Spinal cord (tissue), 10 donors: ENCODE measurements around the gene PIP5K1B. TPM values are rescaled to one million over a fixed set of nuclear protein-coding genes. Genes with fewer than 3 reads are reported as not detected.
A peak's percentile ranks its signal among the peaks of the same experiment; 100 is the strongest.

Source experiments
- DNase-seq, 6 donors: peaks; one replicate each; pipeline versions ENCODE4 v3.0.0 to v3.0.0-alpha.2; 2013 to 2015; ENCODE audit warnings: low spot score in 6 of 6, low read depth in 4 of 6
- H3K27ac ChIP-seq: one replicate; pipeline ENCODE4 v1.5.1; 2013; ENCODE audit warnings: low read depth, low read length, control low read depth
- H3K27me3 ChIP-seq: one replicate; pipeline ENCODE4 v1.6.1; 2013; ENCODE audit warnings: low read length; ENCODE audit not compliant: control insufficient read depth, insufficient read depth
- H3K36me3 ChIP-seq: one replicate; pipeline ENCODE4 v1.6.1; 2013; ENCODE audit warnings: low read length; ENCODE audit not compliant: control insufficient read depth, insufficient read depth
- H3K4me1 ChIP-seq: one replicate; pipeline ENCODE4 v1.6.1; 2013; ENCODE audit warnings: low read length; ENCODE audit not compliant: control insufficient read depth, insufficient read depth
- H3K4me3 ChIP-seq: one replicate; pipeline ENCODE4 v1.5.1; 2013; ENCODE audit warnings: low read depth, low read length, control low read depth
- H3K9me3 ChIP-seq: one replicate; pipeline ENCODE4 v1.6.1; 2013; ENCODE audit warnings: low read length; ENCODE audit not compliant: control insufficient read depth, insufficient read depth
- WGBS: methylation state at CpG from one replicate; pipeline ENCODE4 v1.1.5; 2013; ENCODE audit warnings: missing lambda C conversion rate; ENCODE audit not compliant: insufficient coverage; 5-methylcytosine and 5-hydroxymethylcytosine counted together
- polyA plus RNA-seq, 2 donors: library from polyadenylated mRNA; unstranded; fragments of 120-200 nt; gene quantifications; one replicate each; pipeline ENCODE4 v1.2.1, GENCODE V29; 2013; ENCODE audit not compliant: insufficient read length in 2 of 2
- total RNA-seq, 2 donors: library from RNA; depleted of rRNA in 1 of 2; stranded (reverse); fragments of 120-200 nt in 1 of 2; fragments of >200 nt in 1 of 2; gene quantifications; one replicate each; pipeline versions ENCODE4 v1.2.3 to v1.2.4, GENCODE V29; 2013 to 2014
- donor health status: healthy.

Gene PIP5K1B
- total and polyA plus RNA-seq, 4 donors: 7.5 to 19.9 (median 12.7) TPM

- Histone ChIP-seq H3K36me3 (no peaks in the 10 kb centered on the region), H3K27ac (no peak overlapping the region), H3K9me3 (no peaks in the 10 kb centered on the region), H3K4me3 (no peak overlapping the region), H3K4me1 (no peaks in the 10 kb centered on the region), H3K27me3 (no peaks in the 10 kb centered on the region)
- DNase-seq: no peak
- 86% methylated on average over 1 of the region's 5 CpGs for WGBS
These were observed 313.7 kb downstream of the PIP5K1B start for GRCh38 chr9:69018737-69019136.

GRCh38 chr9:69019808-69020207 is 314.8 kb downstream of the PIP5K1B start:
- peak in 1 of 6 donors; percentile 36 for DNase-seq
- H3K27ac ChIP-seq: no peak overlapping the region
- H3K4me1 ChIP-seq: no peaks in the 10 kb centered on the region
- 80% methylated on average over 1 of the region's 3 CpGs for WGBS
- no peaks in the 10 kb centered on the region for H3K27me3 ChIP-seq
- no peaks in the 10 kb centered on the region for H3K9me3 ChIP-seq
- H3K4me3 ChIP-seq: no peak overlapping the region
- H3K36me3 ChIP-seq: no peaks in the 10 kb centered on the region

- no peaks in the 10 kb centered on the region for H3K36me3 ChIP-seq
- H3K9me3 ChIP-seq: no peaks in the 10 kb centered on the region
- no peaks in the 10 kb centered on the region for H3K4me1 ChIP-seq
- 100% methylated on average over 3 of the region's 8 CpGs for WGBS
- H3K4me3 ChIP-seq: no peak overlapping the region
- H3K27ac ChIP-seq: no peak overlapping the region
- H3K27me3 ChIP-seq: no peaks in the 10 kb centered on the region
- no peak for DNase-seq
These were observed 315.5 kb downstream of the PIP5K1B start for GRCh38 chr9:69020301-69021145.

GRCh38 chr9:69023650-69024049 is 318.6 kb downstream of the PIP5K1B start:
- Histone ChIP-seq H3K9me3 (no peaks in the 10 kb centered on the region), H3K27me3 (no peaks in the 10 kb centered on the region), H3K36me3 (no peaks in the 10 kb centered on the region), H3K27ac (no peak overlapping the region), H3K4me3 (no peak overlapping the region), H3K4me1 (no peaks in the 10 kb centered on the region)
- DNase-seq: no peak
- WGBS: 82% methylated on average over 4 of the region's 7 CpGs

GRCh38 chr9:69027355-69028097 is 322.5 kb downstream of the PIP5K1B start:
- H3K27me3 ChIP-seq: no peaks in the 10 kb centered on the region
- no peak overlapping the region for H3K4me3 ChIP-seq
- no peaks in the 10 kb centered on the region for H3K36me3 ChIP-seq
- no peak overlapping the region for H3K27ac ChIP-seq
- DNase-seq: peak; percentile 28 to 89 (median 42)
- H3K9me3 ChIP-seq: no peaks in the 10 kb centered on the region
- H3K4me1 ChIP-seq: no peaks in the 10 kb centered on the region
- no CpG with 5 or more reads among the region's 5 CpGs for WGBS

GRCh38 chr9:69028754-69029153 is 323.7 kb downstream of the PIP5K1B start:
- Histone ChIP-seq H3K27ac (no peak overlapping the region), H3K36me3 (no peaks in the 10 kb centered on the region), H3K4me3 (no peak overlapping the region), H3K9me3 (no peaks in the 10 kb centered on the region), H3K27me3 (no peaks in the 10 kb centered on the region), H3K4me1 (no peaks in the 10 kb centered on the region)
- no peak for DNase-seq
- 92% methylated on average over 2 of the region's 2 CpGs for WGBS

GRCh38 chr9:69029535-69029934 is 324.5 kb downstream of the PIP5K1B start:
- H3K9me3 ChIP-seq: no peaks in the 10 kb centered on the region
- H3K4me1 ChIP-seq: no peaks in the 10 kb centered on the region
- H3K27me3 ChIP-seq: no peaks in the 10 kb centered on the region
- no peak overlapping the region for H3K4me3 ChIP-seq
- H3K27ac ChIP-seq: no peak overlapping the region
- H3K36me3 ChIP-seq: no peaks in the 10 kb centered on the region
- no peak for DNase-seq

- no peaks in the 10 kb centered on the region for H3K9me3 ChIP-seq
- WGBS: no CpG with 5 or more reads among the region's 1 CpG
- no peak for DNase-seq
These were observed 326.0 kb downstream of the PIP5K1B start for GRCh38 chr9:69030851-69031645.

GRCh38 chr9:69034071-69034470 is 329.0 kb downstream of the PIP5K1B start:
- Histone ChIP-seq H3K9me3 (no peaks in the 10 kb centered on the region), H3K27me3 (no peaks in the 10 kb centered on the region), H3K4me3 (no peak overlapping the region), H3K36me3 (no peaks in the 10 kb centered on the region), H3K4me1 (peaks cover 17% of the 10 kb centered on the region), H3K27ac (no peak overlapping the region)
- no peak for DNase-seq
- WGBS: 64% methylated on average over 2 of the region's 2 CpGs

More at GRCh38 chr9:69030851-69031645, 326.0 kb downstream of the PIP5K1B start:
- Histone ChIP-seq H3K36me3 (no peaks in the 10 kb centered on the region), H3K27me3 (no peaks in the 10 kb centered on the region), H3K4me1 (peaks cover 4% of the 10 kb centered on the region), H3K27ac (no peak overlapping the region), H3K4me3 (no peak overlapping the region)
